HepG2 (cell line): ENCODE results near the gene KCNQ5. TPM values are rescaled to one million over a fixed set of nuclear protein-coding genes. Genes with fewer than 3 reads are reported as not detected.

Experiments used
- ATAC-seq: fragments of 200-7000 bp; cut with Tn5 transposase; 3 replicates; pipeline ENCODE4 v1.9.1; 2020; ENCODE audit warnings: mild to moderate bottlenecking, moderate library complexity
- BruUV-seq: library from RNA; stranded (reverse); fragments of 400-500 nt; replicated peaks from 2 replicates; lab custom pipeline; 2021; lab: Mats Ljungman, UMichigan
- CTCF ChIA-PET: fragments of 300-600 bp; formaldehyde crosslinking; extraction: SDS; loops from one replicate; lab custom pipeline; 2021; ENCODE audit warnings: low total read pairs, inconsistent platforms, low intra/inter-chr PET ratio; lab: Yijun Ruan, JAX
- POLR2A ChIA-PET: fragments of 350-600 bp; sonication (Branson Sonifier 250); formaldehyde crosslinking; loops from one replicate; lab custom pipeline; 2020; ENCODE audit warnings: antibody characterized with exemption, inconsistent platforms; lab: Yijun Ruan, JAX
- DNase-seq: peaks from one replicate; pipeline ENCODE4 v3.0.0-alpha.2; 2015; ENCODE audit warnings: low spot score
- FAIRE-seq: peaks from 3 replicates; lab custom pipeline; 2011; peaks lifted over from hg19 to GRCh38; lab: Jason Lieb, UNC
- H2AFZ ChIP-seq: one replicate; pipeline ENCODE4 v1.6.1; 2011; ENCODE audit warnings: low read length, inconsistent platforms
- H3K27ac ChIP-seq: fragments of 300-600 bp; 3 replicates; pipeline ENCODE4 v1.8.0; 2011; ENCODE audit warnings: mixed run types, mild to moderate bottlenecking, mixed read lengths, low read length, inconsistent platforms; ENCODE audit not compliant: insufficient read depth; ENCODE audit errors: extremely low read length
- H3K27me3 ChIP-seq, 2 experiments: fragments of 200-600 bp in 1 of 2; 2 replicates in 1 of 2; 3 replicates in 1 of 2; pipeline versions ENCODE4 v1.6.0 to v1.8.0; 2011; ENCODE audit warnings: low read length in 2 of 2, mild to moderate bottlenecking in 2 of 2, moderate library complexity in 2 of 2, inconsistent platforms in 1 of 2; ENCODE audit not compliant: insufficient read depth in 2 of 2, control insufficient read depth in 1 of 2
- H3K36me3 ChIP-seq, 2 experiments: fragments of 200-600 bp in 1 of 2; replicated peaks in 1 of 2; 2 replicates in 1 of 2; 3 replicates in 1 of 2; pipeline versions ENCODE4 v1.5.1 to v1.8.0; 2011; ENCODE audit warnings: low read length in 2 of 2, inconsistent platforms in 1 of 2; ENCODE audit not compliant: insufficient read depth in 2 of 2, control insufficient read depth in 1 of 2
- H3K4me1 ChIP-seq: 2 replicates; pipeline ENCODE4 v1.5.1; 2012; ENCODE audit warnings: low read length, inconsistent platforms; ENCODE audit not compliant: insufficient read depth
- H3K4me2 ChIP-seq: 2 replicates; pipeline ENCODE4 v1.6.0; 2011; ENCODE audit warnings: low read depth, low read length, inconsistent platforms
- H3K4me3 ChIP-seq, 3 experiments: fragments of 200-600 bp in 1 of 3; sonication (generic), shearing (Covaris generic) in 1 of 3; replicated peaks in 1 of 3; 2 replicates each; pipeline ENCODE4 v1.5.1; 2011 to 2016; ENCODE audit warnings: low read length in 3 of 3, inconsistent platforms in 2 of 3, low read depth in 2 of 3, mild to moderate bottlenecking in 2 of 3, control low read depth in 1 of 3, mixed read lengths in 1 of 3; ENCODE audit not compliant: insufficient read depth in 1 of 3
- H3K79me2 ChIP-seq: one replicate; pipeline ENCODE4 v1.6.1; 2011; ENCODE audit warnings: low read length, inconsistent platforms; ENCODE audit not compliant: insufficient read depth
- H3K9ac ChIP-seq: 2 replicates; pipeline ENCODE4 v1.6.0; 2011; ENCODE audit warnings: mild to moderate bottlenecking, low read depth, low read length, inconsistent platforms; ENCODE audit not compliant: insufficient read depth
- H3K9me3 ChIP-seq: 2 replicates; pipeline ENCODE4 v1.5.1; 2012; ENCODE audit warnings: mild to moderate bottlenecking, low read length
- H4K20me1 ChIP-seq: 2 replicates; pipeline ENCODE4 v1.6.0; 2011; ENCODE audit warnings: inconsistent platforms, mild to moderate bottlenecking, low read length, moderate library complexity; ENCODE audit not compliant: insufficient read depth
- DR1 ChIP-seq: sonication (generic); formaldehyde crosslinking; IDR thresholded peaks from 2 replicates; pipeline ENCODE4 v1.8.0; 2021; ENCODE audit warnings: mild to moderate bottlenecking, missing genetic modification reagents, inconsistent platforms
- HNF4A ChIP-seq: sonication (generic); formaldehyde crosslinking; IDR thresholded peaks from 2 replicates; pipeline ENCODE4 v1.4.0; 2020; ENCODE audit warnings: missing genetic modification reagents
- HNRNPUL1 ChIP-seq: fragments of 200-400 bp; formaldehyde crosslinking; IDR thresholded peaks from 2 replicates; pipeline ENCODE4 v1.6.1; 2017; ENCODE audit warnings: low read depth, mild to moderate bottlenecking, low read length, moderate library complexity
- MAZ ChIP-seq, 2 experiments: sonication (generic) in 1 of 2; formaldehyde crosslinking in 1 of 2; IDR thresholded peaks; 2 replicates each; pipeline versions ENCODE4 v1.5.0 to v1.6.1; 2012 to 2020; ENCODE audit warnings: low read depth in 2 of 2, mild to moderate bottlenecking in 2 of 2, borderline replicate concordance in 1 of 2, improper control_type of control experiment in 1 of 2, low read length in 1 of 2, missing genetic modification reagents in 1 of 2, moderate library complexity in 1 of 2
- MLLT10 ChIP-seq: sonication (generic); formaldehyde crosslinking; IDR thresholded peaks from 2 replicates; pipeline ENCODE4 v1.4.0; 2020; ENCODE audit warnings: missing genetic modification reagents
- NR2F1 ChIP-seq, 2 experiments: fragments of 450-650 bp in 1 of 2; formaldehyde crosslinking in 1 of 2; IDR thresholded peaks; 2 replicates each; pipeline versions ENCODE4 v1.5.0 to v1.6.1; 2016 to 2020; ENCODE audit warnings: mild to moderate bottlenecking in 1 of 2, missing compliant biosample characterization in 1 of 2, missing genetic modification reagents in 1 of 2, moderate library complexity in 1 of 2
- PRPF4 ChIP-seq: fragments of 200-400 bp; formaldehyde crosslinking; IDR thresholded peaks from 2 replicates; pipeline ENCODE4 v1.6.1; 2016; ENCODE audit warnings: low read length, low read depth; ENCODE audit not compliant: poor library complexity, severe bottlenecking
- SIN3B ChIP-seq: fragments of 150-350 bp; IDR thresholded peaks from 2 replicates; pipeline ENCODE4 v1.6.1; 2014; ENCODE audit warnings: low read length
- TMF1 ChIP-seq: sonication (generic); formaldehyde crosslinking; IDR thresholded peaks from 2 replicates; pipeline ENCODE4 v1.8.1; 2022; ENCODE audit warnings: low read depth, missing genetic modification reagents
- ZFX ChIP-seq: sonication (generic); formaldehyde crosslinking; IDR thresholded peaks from 2 replicates; pipeline ENCODE4 v1.4.0; 2020; ENCODE audit warnings: mild to moderate bottlenecking, low read depth, missing genetic modification reagents, moderate library complexity
- ZNF576 ChIP-seq: sonication (generic); formaldehyde crosslinking; IDR thresholded peaks from 2 replicates; pipeline ENCODE4 v1.4.0; 2020; ENCODE audit warnings: mild to moderate bottlenecking, missing genetic modification reagents
- ZNF589 ChIP-seq: sonication (generic); formaldehyde crosslinking; conservative IDR thresholded peaks from 2 replicates; pipeline ENCODE4 v1.8.0; 2022; ENCODE audit warnings: mild to moderate bottlenecking, moderate library complexity, missing genetic modification reagents
- ZNF598 ChIP-seq: sonication (generic); formaldehyde crosslinking; IDR thresholded peaks from 2 replicates; pipeline ENCODE4 v1.5.1; 2020; ENCODE audit warnings: mild to moderate bottlenecking, missing genetic modification reagents, borderline replicate concordance
- WGBS: methylation state at CpG from one replicate; pipeline ENCODE4 v1.1.6; 2017; ENCODE audit warnings: low lambda C conversion rate; 5-methylcytosine and 5-hydroxymethylcytosine counted together
- in situ Hi-C: cut with HindIII; loops from 2 replicates; pipeline ENCODE4 v1.10.0; 2017; ENCODE audit warnings: low pct_unique_long_range_greater_than_20kb; ENCODE audit not compliant: extremely low pct_ligation_motif_present
- intact Hi-C: fragments of 100-400 bp; cut with micrococcal nuclease; formaldehyde crosslinking; loops from one replicate; pipeline ENCODE4 v1.10.0; 2022; ENCODE audit not compliant: unreplicated experiment
- polyA plus RNA-seq, 8 experiments: library from polyadenylated mRNA; depleted of rRNA in 3 of 8; stranded (reverse) in 7 of 8; unstranded in 1 of 8; fragments of >200 nt; fragmentation: Illumina TruSeq in 4 of 8; extraction: Trizol in 4 of 8; gene quantifications; 2 replicates each; pipeline versions ENCODE4 v1.2.1 to v1.2.3, GENCODE V29; 2011 to 2016; ENCODE audit warnings: low read depth in 4 of 8, missing spikeins in 1 of 8, mixed read lengths in 1 of 8; ENCODE audit not compliant: insufficient read depth in 1 of 8
- total RNA-seq, 5 experiments: library from RNA; depleted of rRNA; stranded (reverse); fragments of >200 nt; fragmentation: Illumina TruSeq; extraction: Trizol; gene quantifications; 2 replicates each; pipeline ENCODE4 v1.2.3, GENCODE V29; 2016; ENCODE audit warnings: low read depth in 1 of 5

KCNQ5 gene
- total and polyA plus RNA-seq, 2 of the 13 experiments (the other 11 are each of a cell fraction or from before 2014, with no cell fraction given): 0.04 TPM; not detected in 1

- H2AFZ ChIP-seq: no peak overlapping the region
- no peak overlapping the region for H3K4me2 ChIP-seq
- H3K9ac ChIP-seq: no peak overlapping the region
- TF ChIP-seq ZFX (CRISPR knock-in tag) (no peak), HNF4A (CRISPR knock-in tag) (no peak), MAZ (IDR thresholded peaks at IDR 0.05; ENCODE audit: borderline replicate concordance, low read depth, low read length) (no peak), MAZ (CRISPR knock-in tag; IDR thresholded peaks at IDR 0.05; ENCODE audit: low read depth) (no peak), TMF1 (no peak), ZNF589 (no peak), SIN3B (no peak), ZNF598 (CRISPR knock-in tag) (no peak), PRPF4 (no peak), NR2F1 (CRISPR knock-in tag; IDR thresholded peaks at IDR 0.05) (no peak), HNRNPUL1 (no peak), DR1 (CRISPR knock-in tag) (no peak), ZNF576 (CRISPR knock-in tag) (no peak), MLLT10 (no peak)
- no TSS peak for BruUV-seq
- no peaks in the 10 kb centered on the region for H3K9me3 ChIP-seq
- in situ Hi-C loops: no loop called here
- H3K4me3 ChIP-seq: no peak overlapping the region
- no peaks in the 10 kb centered on the region for H3K36me3 ChIP-seq
- DNase-seq (no peak), ATAC-seq (no peak), FAIRE-seq (no peak)
- 0% methylated on average over 6 of the region's 7 CpGs for WGBS
- no peak overlapping the region for H3K27ac ChIP-seq
- H3K79me2 ChIP-seq: no peaks in the 10 kb centered on the region
- H4K20me1 ChIP-seq: no peaks in the 10 kb centered on the region
- ChIA-PET POLR2A (no interaction called here), CTCF (no interaction called here)
- H3K27me3 ChIP-seq: no peaks in the 10 kb centered on the region
- H3K4me1 ChIP-seq: no peaks in the 10 kb centered on the region
- intact Hi-C loops: no loop called here
These were observed 192.1 kb downstream of the KCNQ5 start for GRCh38 chr6:72813807-72814596.
